Body of pancreas (tissue), 4 donors: ENCODE results near the gene DACH1. TPM values are rescaled to one million over a fixed set of nuclear protein-coding genes. Genes with fewer than 3 reads are reported as not detected.

Experiments
- ATAC-seq: fragments of 150-250 bp; one replicate; pipeline ENCODE4 v1.9.1; 2016
- DNase-seq, 4 donors: peaks; one replicate each; pipeline ENCODE4 v3.0.0-alpha.2; 2019
- H3K27ac ChIP-seq, 4 donors: fragments of 200-600 bp; sonication (generic); 1 replicate in 3 of 4; 2 replicates in 1 of 4; pipeline versions ENCODE4 v1.5.1 to v1.6.1; 2016 to 2019; ENCODE audit warnings: mild to moderate bottlenecking in 1 of 4, mixed read lengths in 1 of 4, moderate library complexity in 1 of 4
- H3K27me3 ChIP-seq, 2 donors: fragments of 200-600 bp; sonication (generic); one replicate each; pipeline ENCODE4 v1.6.0; 2016; ENCODE audit warnings: mild to moderate bottlenecking in 1 of 2
- H3K36me3 ChIP-seq, 2 donors: fragments of 200-600 bp; sonication (generic); replicated peaks in 1 of 2; 2 replicates each; pipeline ENCODE4 v1.5.1; 2016; ENCODE audit warnings: low read depth in 2 of 2; ENCODE audit not compliant: insufficient read depth in 1 of 2
- H3K4me1 ChIP-seq: fragments of 200-600 bp; sonication (generic); one replicate; pipeline ENCODE4 v1.6.0; 2016
- H3K4me3 ChIP-seq, 2 donors: fragments of 200-600 bp; sonication (generic); 1 replicate in 1 of 2; 2 replicates in 1 of 2; pipeline ENCODE4 v1.5.1; 2016 to 2019
- H3K9me3 ChIP-seq, 3 donors: fragments of 200-600 bp; sonication (generic); 1 replicate in 2 of 3; 2 replicates in 1 of 3; pipeline ENCODE4 v1.5.1; 2016
- POLR2A ChIP-seq, 3 donors: fragments of 450-650 bp; IDR thresholded peaks; one replicate each; pipeline ENCODE4 v1.6.1; 2016; ENCODE audit warnings: antibody characterized with exemption in 3 of 3, mild to moderate bottlenecking in 2 of 3
- WGBS, 2 donors: methylation state at CpG; one replicate each; pipeline ENCODE4 v1.1.5; 2017; 5-methylcytosine and 5-hydroxymethylcytosine counted together
- intact Hi-C: fragments of 100-400 bp; cut with DNase I; formaldehyde crosslinking; loops from one replicate; pipeline ENCODE4 v1.15.1; 2023
- total RNA-seq, 2 donors: library from RNA; depleted of rRNA; stranded (reverse); fragments of >200 nt; gene quantifications; one replicate each; pipeline ENCODE4 v1.1.0, GENCODE V29; 2016
- TF ChIP-seq, protein P1 (sequence below), 7 experiments: fragments of 450-650 bp in 4 of 7; fragments of 200-600 bp in 3 of 7; sonication (generic) in 3 of 7; IDR thresholded peaks; one replicate each; pipeline ENCODE4 v1.5.1; 2016 to 2019; ENCODE audit warnings: antibody characterized with exemption in 7 of 7

Gene DACH1
- total RNA-seq, 2 donors from 2014 or later = 2.9 to 3.3 TPM

DNA sequence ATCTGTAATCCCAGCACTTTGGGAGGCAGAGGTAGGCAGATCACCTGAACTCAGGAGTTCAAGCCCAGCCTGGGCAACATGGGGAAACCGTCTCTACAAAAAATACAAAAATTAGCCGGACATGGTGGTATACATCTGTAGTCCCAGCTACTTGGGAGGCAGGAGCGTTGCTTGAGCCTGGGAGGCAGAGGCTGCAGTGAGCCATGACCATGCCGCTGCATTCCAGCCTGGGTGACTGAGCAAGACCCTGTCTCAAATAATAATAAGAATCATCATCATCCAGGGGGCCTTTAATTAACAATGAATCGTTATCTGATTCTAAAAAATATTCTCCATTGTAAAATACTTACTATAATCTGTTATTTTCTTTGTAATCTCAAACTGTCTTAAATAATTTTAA lies 283.4 kb downstream of the DACH1 start:
- no peak for TF ChIP-seq POLR2A (IDR thresholded peaks at IDR 0.05)
- TF ChIP-seq, protein P1, sequence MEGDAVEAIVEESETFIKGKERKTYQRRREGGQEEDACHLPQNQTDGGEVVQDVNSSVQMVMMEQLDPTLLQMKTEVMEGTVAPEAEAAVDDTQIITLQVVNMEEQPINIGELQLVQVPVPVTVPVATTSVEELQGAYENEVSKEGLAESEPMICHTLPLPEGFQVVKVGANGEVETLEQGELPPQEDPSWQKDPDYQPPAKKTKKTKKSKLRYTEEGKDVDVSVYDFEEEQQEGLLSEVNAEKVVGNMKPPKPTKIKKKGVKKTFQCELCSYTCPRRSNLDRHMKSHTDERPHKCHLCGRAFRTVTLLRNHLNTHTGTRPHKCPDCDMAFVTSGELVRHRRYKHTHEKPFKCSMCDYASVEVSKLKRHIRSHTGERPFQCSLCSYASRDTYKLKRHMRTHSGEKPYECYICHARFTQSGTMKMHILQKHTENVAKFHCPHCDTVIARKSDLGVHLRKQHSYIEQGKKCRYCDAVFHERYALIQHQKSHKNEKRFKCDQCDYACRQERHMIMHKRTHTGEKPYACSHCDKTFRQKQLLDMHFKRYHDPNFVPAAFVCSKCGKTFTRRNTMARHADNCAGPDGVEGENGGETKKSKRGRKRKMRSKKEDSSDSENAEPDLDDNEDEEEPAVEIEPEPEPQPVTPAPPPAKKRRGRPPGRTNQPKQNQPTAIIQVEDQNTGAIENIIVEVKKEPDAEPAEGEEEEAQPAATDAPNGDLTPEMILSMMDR (IDR thresholded peaks at IDR 0.05) = no peak
- Histone ChIP-seq H3K36me3 (no peaks in the 10 kb centered on the region), H3K9me3 (no peaks in the 10 kb centered on the region), H3K27ac (no peak overlapping the region), H3K27me3 (no peaks in the 10 kb centered on the region), H3K4me1 (no peaks in the 10 kb centered on the region), H3K4me3 (no peak overlapping the region)
- DNase-seq (no peak), ATAC-seq (no peak)
- intact Hi-C loops = no loop called here
- 77 to 80% methylated on average over 5 of the region's 5 CpGs for WGBS, 2 donors

DNA sequence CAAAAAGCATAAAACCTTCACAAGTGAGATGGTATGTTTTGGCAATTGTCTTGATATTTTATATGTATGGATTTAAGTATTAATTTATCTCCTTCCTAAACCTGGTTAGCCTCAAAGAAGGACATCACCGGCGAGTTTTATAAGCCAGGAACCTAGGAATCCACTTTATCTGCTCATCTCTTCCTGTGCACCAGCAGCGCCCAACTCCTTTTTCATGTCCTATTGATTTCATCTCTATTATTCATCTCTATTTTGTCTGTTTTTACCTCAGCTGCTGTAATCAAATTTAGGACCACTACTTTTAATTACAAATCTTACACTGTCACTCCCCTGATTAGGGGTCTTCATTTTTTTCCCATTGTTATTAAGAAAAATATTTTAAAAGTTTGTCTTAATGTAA lies 286.4 kb downstream of the DACH1 start:
- H3K9me3 ChIP-seq = no peaks in the 10 kb centered on the region
- H3K27me3 ChIP-seq = no peaks in the 10 kb centered on the region
- H3K27ac ChIP-seq = no peak overlapping the region
- ATAC-seq (no peak), DNase-seq (no peak)
- no peak overlapping the region for H3K4me3 ChIP-seq
- no peaks in the 10 kb centered on the region for H3K4me1 ChIP-seq
- intact Hi-C loops = no loop called here
- TF ChIP-seq, protein P1 (IDR thresholded peaks at IDR 0.05) = no peak
- TF ChIP-seq POLR2A (IDR thresholded peaks at IDR 0.05) = no peak
- H3K36me3 ChIP-seq = no peaks in the 10 kb centered on the region
- 78 to 83% methylated on average over 3 of the region's 3 CpGs for WGBS, 2 donors

DNA sequence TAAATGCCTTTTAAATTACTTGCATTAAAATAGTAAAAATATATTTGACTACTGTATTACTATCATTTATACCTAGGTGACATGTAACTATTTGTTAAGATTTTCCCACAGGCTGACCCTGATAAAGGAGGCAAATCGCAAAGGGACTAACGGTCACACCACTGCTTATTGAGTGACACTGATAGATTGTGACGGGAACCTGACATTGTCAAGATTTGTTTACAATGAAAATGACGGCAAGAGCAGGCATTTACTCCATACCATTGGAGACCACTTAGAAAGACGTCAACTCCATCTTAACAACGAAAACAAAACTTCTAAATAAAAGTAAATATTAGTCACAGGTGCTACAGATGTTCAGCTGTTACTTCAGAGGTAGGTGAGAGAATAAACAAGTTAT lies 289.0 kb downstream of the DACH1 start:
- no peaks in the 10 kb centered on the region for H3K27me3 ChIP-seq
- no peak overlapping the region for H3K27ac ChIP-seq
- no peak overlapping the region for H3K4me3 ChIP-seq
- 44 to 54% methylated on average over 6 of the region's 6 CpGs for WGBS, 2 donors
- DNase-seq (no peak), ATAC-seq (no peak)
- no peaks in the 10 kb centered on the region for H3K36me3 ChIP-seq
- no peaks in the 10 kb centered on the region for H3K4me1 ChIP-seq
- intact Hi-C loops = no loop called here
- no peaks in the 10 kb centered on the region for H3K9me3 ChIP-seq
- TF ChIP-seq, protein P1 (IDR thresholded peaks at IDR 0.05) = no peak
- TF ChIP-seq POLR2A (IDR thresholded peaks at IDR 0.05) = no peak

DNA sequence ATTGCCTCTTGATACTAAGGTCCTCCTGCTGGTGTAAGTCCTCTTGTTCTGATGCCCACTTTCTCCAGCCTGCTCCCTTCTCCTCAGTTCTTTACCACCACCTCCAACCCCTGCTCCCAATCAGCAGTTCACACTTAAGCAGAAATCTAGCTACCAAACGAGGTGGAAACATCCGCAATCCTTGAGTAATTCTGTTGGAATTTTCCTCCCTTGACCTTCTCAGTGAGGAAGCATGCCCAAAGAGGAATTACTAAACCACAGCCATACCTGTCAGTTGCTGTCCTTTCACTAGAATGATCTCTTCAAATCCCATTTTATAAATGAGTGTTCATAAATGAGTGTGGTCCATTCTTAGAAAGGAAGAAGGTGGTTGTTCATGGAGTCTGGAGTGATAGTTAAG lies 289.9 kb downstream of the DACH1 start:
- WGBS, 2 donors = 77 to 79% methylated on average over 2 of the region's 2 CpGs
- Histone ChIP-seq H3K27ac (no peak overlapping the region), H3K4me3 (no peak overlapping the region), H3K9me3 (no peaks in the 10 kb centered on the region), H3K4me1 (no peaks in the 10 kb centered on the region), H3K36me3 (no peaks in the 10 kb centered on the region), H3K27me3 (no peaks in the 10 kb centered on the region)
- TF ChIP-seq POLR2A (IDR thresholded peaks at IDR 0.05) = no peak
- TF ChIP-seq, protein P1 (IDR thresholded peaks at IDR 0.05) = no peak
- ATAC-seq (no peak), DNase-seq (no peak)
- intact Hi-C loops = no loop called here

DNA sequence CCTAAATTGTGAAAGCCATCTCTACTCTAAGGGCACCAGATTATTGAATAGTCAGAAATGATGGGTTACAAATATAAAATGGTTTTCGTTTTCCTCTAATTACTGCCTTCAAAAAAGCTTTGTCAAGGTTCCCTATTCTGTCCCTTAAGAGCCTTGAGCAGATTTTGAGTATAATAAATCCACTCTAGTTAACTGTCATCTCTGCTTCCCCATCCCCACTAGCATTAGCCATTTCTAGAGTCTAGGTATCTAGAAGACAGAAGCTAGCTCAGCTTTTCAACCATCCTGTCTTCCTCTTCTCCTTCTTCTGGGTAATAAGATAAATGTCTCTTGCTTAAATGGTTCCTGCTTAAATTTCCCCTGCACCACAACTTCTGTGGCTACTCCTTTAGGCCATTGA lies 290.4 kb downstream of the DACH1 start:
- DNase-seq = no peak
- no peak for ATAC-seq
- Histone ChIP-seq H3K4me1 (no peaks in the 10 kb centered on the region), H3K4me3 (no peak overlapping the region), H3K27me3 (no peaks in the 10 kb centered on the region), H3K36me3 (no peaks in the 10 kb centered on the region), H3K27ac (no peak overlapping the region), H3K9me3 (no peaks in the 10 kb centered on the region)
- intact Hi-C loops = no loop called here
- WGBS, 2 donors = 50 to 63% methylated on average over 1 of the region's 1 CpG
- no peak for TF ChIP-seq POLR2A (IDR thresholded peaks at IDR 0.05)
- TF ChIP-seq, protein P1 (IDR thresholded peaks at IDR 0.05) = no peak
